HuH-7.5 (cell line): ENCODE data around the gene NYNRIN.

Source experiments
- DNase-seq: peaks from one replicate; pipeline ENCODE4 v3.0.0; 2011; ENCODE audit warnings: low spot score

NYNRIN gene

GRCh38 chr14:24392325-24393091, 6.3 kb upstream of the NYNRIN start:
- DNase-seq: no peak

- DNase-seq: no peak
Measured at GRCh38 chr14:24394275-24394674, 4.5 kb upstream of the NYNRIN start.

- DNase-seq: no peak
Measured at GRCh38 chr14:24395609-24396582, 2.9 kb upstream of the NYNRIN start.

GRCh38 chr14:24397639-24398292, 1.0 kb upstream of the NYNRIN start:
- DNase-seq: no peak

- no peak for DNase-seq
Measured at GRCh38 chr14:24398293-24398652, 530 bp upstream of the NYNRIN start.

- no peak for DNase-seq
Measured at GRCh38 chr14:24399447-24399822, 632 bp downstream of the NYNRIN start.

GRCh38 chr14:24399999-24400718, 1.4 kb downstream of the NYNRIN start:
- DNase-seq: no peak

GRCh38 chr14:24401810-24402702, 3.3 kb downstream of the NYNRIN start:
- DNase-seq: no peak

GRCh38 chr14:24403294-24403998, 4.6 kb downstream of the NYNRIN start:
- DNase-seq: no peak

- no peak for DNase-seq
Measured at GRCh38 chr14:24404814-24405213, 6.0 kb downstream of the NYNRIN start.

GRCh38 chr14:24406416-24406815, 7.6 kb downstream of the NYNRIN start:
- DNase-seq: no peak

GRCh38 chr14:24407608-24408325, 9.0 kb downstream of the NYNRIN start:
- no peak for DNase-seq

GRCh38 chr14:24408764-24409163, 10.0 kb downstream of the NYNRIN start:
- no peak for DNase-seq

- no peak for DNase-seq
Measured at GRCh38 chr14:24409192-24409591, 10.4 kb downstream of the NYNRIN start.

- no peak for DNase-seq
Measured at GRCh38 chr14:24409956-24410355, 11.2 kb downstream of the NYNRIN start.

- peak; percentile 70 for DNase-seq
Measured at GRCh38 chr14:24411443-24412389, 12.9 kb downstream of the NYNRIN start.

- no peak for DNase-seq
Measured at GRCh38 chr14:24414077-24414476, 15.3 kb downstream of the NYNRIN start.

GRCh38 chr14:24414732-24415420, 16.1 kb downstream of the NYNRIN start:
- no peak for DNase-seq
